Measurements from ENCODE around the gene ZNF366. TPM values are rescaled to one million over a fixed set of nuclear protein-coding genes. Genes with fewer than 3 reads are reported as not detected.

The ZNF366 gene
- total and polyA plus RNA-seq, 2 experiments from 2014 or later, result not detected

DNA sequence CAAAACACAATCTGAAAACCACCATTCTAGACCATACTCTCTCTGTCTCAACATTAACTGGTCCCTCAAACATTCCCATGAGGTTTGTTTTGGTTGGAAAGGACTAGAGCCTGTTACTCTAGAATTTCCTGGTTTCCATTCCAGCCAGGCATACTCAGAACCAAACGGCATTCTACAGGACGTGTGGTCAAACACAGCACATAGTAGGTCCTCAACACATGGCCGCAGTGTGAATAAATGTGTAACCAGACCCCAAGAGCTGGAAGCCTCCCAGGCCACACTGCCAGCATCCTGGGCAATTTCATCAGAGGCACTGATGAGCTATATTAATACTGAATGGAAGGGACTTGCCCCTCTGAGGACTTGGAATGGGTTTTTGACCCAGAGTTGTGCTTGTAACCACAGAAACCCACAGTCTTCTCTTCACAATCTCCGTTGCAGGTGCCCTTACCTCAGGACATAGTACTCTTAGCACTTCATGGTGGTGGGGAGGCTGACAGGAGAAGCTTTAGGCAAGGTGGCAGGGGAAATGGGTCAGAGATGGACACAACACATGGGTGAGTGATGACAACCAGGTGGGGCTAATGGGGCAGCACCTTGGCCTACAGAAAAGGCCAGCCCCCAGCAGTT is 66.0 kb downstream of the ZNF366 start:
- in situ Hi-C loops (cut with MboI), result no loop called here
- 68 to 71% methylated on average over 4 of the region's 4 CpGs for WGBS, 2 experiments (ENCODE audit: low coverage in 1 of 2, low lambda C conversion rate in 2 of 2, missing lambda C conversion rate in 2 of 2)
- TF ChIP-seq EZH2phosphoT487 (IDR thresholded peaks at IDR 0.05; ENCODE audit: insufficient read depth, low read depth) (no peak), EZH2 (IDR thresholded peaks at IDR 0.05; ENCODE audit: insufficient read depth, poor library complexity, severe bottlenecking) (no peak)
- Histone ChIP-seq H3K4me1 (ENCODE audit: insufficient read depth) (peaks cover 34% of the 10 kb centered on the region), H3K9ac (peak overlapping the region; percentile 53), H4K20me1 (ENCODE audit: insufficient read depth) (no peaks in the 10 kb centered on the region), H3K9me3 (ENCODE audit: low read depth) (no peaks in the 10 kb centered on the region), H3K9me2 (ENCODE audit: insufficient read depth) (no peaks in the 10 kb centered on the region), H3K79me2 (ENCODE audit: insufficient read depth) (no peaks in the 10 kb centered on the region), H3K4me2 (ENCODE audit: unreplicated experiment) (peak overlapping the region; percentile 29), H3K27ac (peak overlapping the region; percentile 92), H3F3A (ENCODE audit: insufficient read depth) (peaks cover 28% of the 10 kb centered on the region), H3K27me3 (replicated peaks; ENCODE audit: insufficient read depth) (no peaks in the 10 kb centered on the region), H3K4me3 (no peak overlapping the region), H3K36me3 (ENCODE audit: low read depth) (no peaks in the 10 kb centered on the region), H2AFZ (peak overlapping the region; percentile 6; the same call in 1 of the 2 replicates)
- peak; percentile 20 for DNase-seq

DNA sequence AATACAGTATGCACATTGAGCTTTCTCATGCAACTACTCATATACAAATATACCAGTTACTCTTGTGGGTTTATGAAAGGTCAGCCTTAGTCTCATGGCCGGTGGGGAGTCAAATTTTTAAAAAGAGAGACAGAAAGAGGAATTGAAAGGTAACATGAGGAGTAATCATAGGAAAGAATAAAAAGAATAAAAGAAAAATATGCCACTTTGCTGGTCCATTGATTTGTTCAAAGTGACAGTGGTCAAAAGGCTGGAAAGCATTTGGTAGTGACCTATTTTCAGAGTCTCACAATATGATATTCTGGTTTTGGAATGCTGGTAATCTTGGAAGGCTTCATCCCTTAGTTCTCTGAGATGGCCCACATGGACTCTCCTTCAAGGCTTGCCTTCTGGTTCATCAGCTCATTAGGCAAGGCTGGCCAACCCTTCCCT is 67.0 kb downstream of the ZNF366 start:
- Histone ChIP-seq H3K27me3 (replicated peaks; ENCODE audit: insufficient read depth) (no peaks in the 10 kb centered on the region), H3K4me2 (ENCODE audit: unreplicated experiment) (no peak overlapping the region), H3K4me1 (ENCODE audit: insufficient read depth) (peaks cover 34% of the 10 kb centered on the region), H3K9me2 (ENCODE audit: insufficient read depth) (no peaks in the 10 kb centered on the region), H3F3A (ENCODE audit: insufficient read depth) (peaks cover 28% of the 10 kb centered on the region), H3K27ac (peak overlapping the region; percentile 92; the same call in 1 of the 2 replicates), H3K4me3 (no peak overlapping the region), H2AFZ (no peak overlapping the region), H4K20me1 (ENCODE audit: insufficient read depth) (no peaks in the 10 kb centered on the region), H3K9me3 (ENCODE audit: low read depth) (no peaks in the 10 kb centered on the region), H3K36me3 (ENCODE audit: low read depth) (no peaks in the 10 kb centered on the region), H3K79me2 (ENCODE audit: insufficient read depth) (no peaks in the 10 kb centered on the region), H3K9ac (no peak overlapping the region)
- DNase-seq, result no peak
- TF ChIP-seq EZH2 (IDR thresholded peaks at IDR 0.05; ENCODE audit: insufficient read depth, poor library complexity, severe bottlenecking) (no peak), EZH2phosphoT487 (IDR thresholded peaks at IDR 0.05; ENCODE audit: insufficient read depth, low read depth) (no peak)
- 6 to 23% methylated on average over 1 of the region's 1 CpG for WGBS, 2 experiments (ENCODE audit: low coverage in 1 of 2, low lambda C conversion rate in 2 of 2, missing lambda C conversion rate in 2 of 2)
- in situ Hi-C loops (cut with MboI), result no loop called here

DNA sequence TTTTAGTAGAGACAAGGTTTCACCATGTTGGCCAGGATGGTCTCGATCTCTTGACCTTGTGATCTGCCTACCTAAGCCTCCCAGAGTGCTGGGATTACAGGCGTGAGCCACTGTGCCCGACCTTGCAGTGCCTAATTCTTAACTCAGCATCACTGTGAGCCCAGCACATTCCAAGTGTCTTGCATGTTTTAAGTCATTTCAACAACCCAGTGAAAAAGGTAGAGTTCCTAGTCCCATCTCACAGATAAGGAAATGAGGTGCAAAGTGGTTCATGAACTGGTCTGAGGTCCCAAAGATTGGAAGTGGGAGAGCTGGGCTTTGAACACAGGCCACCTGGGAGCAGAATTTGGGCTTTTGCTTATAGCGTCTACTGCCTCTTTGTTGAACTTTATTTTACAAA is 68.0 kb downstream of the ZNF366 start:
- in situ Hi-C loops (cut with MboI), result no loop called here
- Histone ChIP-seq H2AFZ (no peak overlapping the region), H3K79me2 (ENCODE audit: insufficient read depth) (no peaks in the 10 kb centered on the region), H4K20me1 (ENCODE audit: insufficient read depth) (no peaks in the 10 kb centered on the region), H3K9me3 (ENCODE audit: low read depth) (no peaks in the 10 kb centered on the region), H3K27me3 (replicated peaks; ENCODE audit: insufficient read depth) (no peaks in the 10 kb centered on the region), H3F3A (ENCODE audit: insufficient read depth) (peaks cover 28% of the 10 kb centered on the region), H3K4me2 (ENCODE audit: unreplicated experiment) (no peak overlapping the region), H3K9me2 (ENCODE audit: insufficient read depth) (no peaks in the 10 kb centered on the region), H3K4me1 (ENCODE audit: insufficient read depth) (peaks cover 28% of the 10 kb centered on the region), H3K27ac (no peak overlapping the region), H3K9ac (no peak overlapping the region), H3K36me3 (ENCODE audit: low read depth) (no peaks in the 10 kb centered on the region), H3K4me3 (no peak overlapping the region)
- 66% methylated on average over 4 of the region's 4 CpGs for WGBS, 2 experiments (ENCODE audit: low coverage in 1 of 2, low lambda C conversion rate in 2 of 2, missing lambda C conversion rate in 2 of 2)
- no peak for TF ChIP-seq EZH2 (IDR thresholded peaks at IDR 0.05; ENCODE audit: insufficient read depth, poor library complexity, severe bottlenecking)
- no peak for TF ChIP-seq EZH2phosphoT487 (IDR thresholded peaks at IDR 0.05; ENCODE audit: insufficient read depth, low read depth)
- DNase-seq, result no peak

DNA sequence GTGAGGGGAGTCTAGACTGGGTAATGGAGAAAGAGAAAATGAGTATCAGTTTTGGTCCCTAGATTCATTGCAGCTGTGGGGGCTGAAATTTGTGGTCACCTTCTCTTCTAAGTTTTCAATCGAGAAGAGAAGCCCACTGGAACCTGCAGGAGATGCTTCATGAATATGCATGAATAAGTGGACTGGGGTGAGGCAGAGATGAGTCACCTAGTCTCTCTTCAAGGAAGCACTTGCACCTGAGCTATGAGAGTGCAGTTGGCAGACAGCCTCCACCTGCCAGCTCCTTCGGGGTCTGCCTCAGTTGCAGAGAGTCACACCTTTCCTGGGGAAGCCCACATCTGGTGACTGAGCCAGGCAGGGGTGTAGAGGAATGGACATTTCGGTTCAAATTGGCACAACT is 69.1 kb downstream of the ZNF366 start:
- DNase-seq, result peak; percentile 23
- 92 to 96% methylated on average over 3 of the region's 3 CpGs for WGBS, 2 experiments (ENCODE audit: low coverage in 1 of 2, low lambda C conversion rate in 2 of 2, missing lambda C conversion rate in 2 of 2)

More for the DNA sequence above, 69.1 kb downstream of the ZNF366 start:
- H4K20me1 ChIP-seq (ENCODE audit: insufficient read depth), result no peaks in the 10 kb centered on the region
- no peak overlapping the region for H2AFZ ChIP-seq
- TF ChIP-seq EZH2 (IDR thresholded peaks at IDR 0.05; ENCODE audit: insufficient read depth, poor library complexity, severe bottlenecking) (no peak), EZH2phosphoT487 (IDR thresholded peaks at IDR 0.05; ENCODE audit: insufficient read depth, low read depth) (no peak)
- no peak overlapping the region for H3K4me3 ChIP-seq
- H3K9ac ChIP-seq, result no peak overlapping the region
- no peak overlapping the region for H3K4me2 ChIP-seq (ENCODE audit: unreplicated experiment)
- H3F3A ChIP-seq (ENCODE audit: insufficient read depth), result peaks cover 28% of the 10 kb centered on the region
- no peaks in the 10 kb centered on the region for H3K9me2 ChIP-seq (ENCODE audit: insufficient read depth)
- no peaks in the 10 kb centered on the region for H3K79me2 ChIP-seq (ENCODE audit: insufficient read depth)
- H3K27me3 ChIP-seq (replicated peaks; ENCODE audit: insufficient read depth), result no peaks in the 10 kb centered on the region
- peaks cover 28% of the 10 kb centered on the region for H3K4me1 ChIP-seq (ENCODE audit: insufficient read depth)
- no peaks in the 10 kb centered on the region for H3K9me3 ChIP-seq (ENCODE audit: low read depth)
- H3K36me3 ChIP-seq (ENCODE audit: low read depth), result no peaks in the 10 kb centered on the region
- H3K27ac ChIP-seq, result no peak overlapping the region
- in situ Hi-C loops (cut with MboI), result no loop called here
